ENCODE data around the gene PHKA1. TPM values are rescaled to one million over a fixed set of nuclear protein-coding genes. Genes with fewer than 3 reads are reported as not detected.

PHKA1 gene
- total RNA-seq, 2 donors from 2014 or later: 5.9 to 9.3 TPM

GRCh38 chrX:72652082-72652481, 62.0 kb downstream of the PHKA1 start:
- no peaks in the 10 kb centered on the region for H3K27me3 ChIP-seq
- H3K4me3 ChIP-seq: no peak overlapping the region
- no peak overlapping the region for H3K27ac ChIP-seq
- no peak for TF ChIP-seq CTCF (IDR thresholded peaks at IDR 0.05)
- DNase-seq (ENCODE audit: low spot score): no peak
- no peaks in the 10 kb centered on the region for H3K4me1 ChIP-seq
- no peaks in the 10 kb centered on the region for H3K9me3 ChIP-seq
- no peaks in the 10 kb centered on the region for H3K36me3 ChIP-seq

GRCh38 chrX:72644946-72645345, 69.2 kb downstream of the PHKA1 start:
- no peaks in the 10 kb centered on the region for H3K9me3 ChIP-seq
- no peak overlapping the region for H3K4me3 ChIP-seq
- TF ChIP-seq CTCF (IDR thresholded peaks at IDR 0.05): no peak
- no peak overlapping the region for H3K27ac ChIP-seq
- H3K36me3 ChIP-seq: no peaks in the 10 kb centered on the region
- no peaks in the 10 kb centered on the region for H3K27me3 ChIP-seq
- DNase-seq (ENCODE audit: low spot score): no peak
- H3K4me1 ChIP-seq: no peaks in the 10 kb centered on the region

- Histone ChIP-seq H3K4me3 (no peak overlapping the region), H3K27me3 (no peaks in the 10 kb centered on the region), H3K27ac (no peak overlapping the region), H3K36me3 (no peaks in the 10 kb centered on the region), H3K9me3 (no peaks in the 10 kb centered on the region), H3K4me1 (no peaks in the 10 kb centered on the region)
- DNase-seq (ENCODE audit: low spot score): no peak
- TF ChIP-seq CTCF (IDR thresholded peaks at IDR 0.05): no peak
Measured at GRCh38 chrX:72641611-72642010, 72.5 kb downstream of the PHKA1 start.

GRCh38 chrX:72635930-72636329, 78.2 kb downstream of the PHKA1 start:
- Histone ChIP-seq H3K36me3 (no peaks in the 10 kb centered on the region), H3K4me3 (no peak overlapping the region), H3K27me3 (no peaks in the 10 kb centered on the region), H3K27ac (no peak overlapping the region), H3K4me1 (no peaks in the 10 kb centered on the region), H3K9me3 (no peaks in the 10 kb centered on the region)
- DNase-seq (ENCODE audit: low spot score): no peak
- no peak for TF ChIP-seq CTCF (IDR thresholded peaks at IDR 0.05)

GRCh38 chrX:72634331-72634730, 79.8 kb downstream of the PHKA1 start:
- Histone ChIP-seq H3K4me3 (no peak overlapping the region), H3K27me3 (no peaks in the 10 kb centered on the region), H3K9me3 (no peaks in the 10 kb centered on the region), H3K27ac (peak overlapping the region in 1 of 2 donors; percentile 28), H3K4me1 (no peaks in the 10 kb centered on the region), H3K36me3 (no peaks in the 10 kb centered on the region)
- no peak for DNase-seq (ENCODE audit: low spot score)
- TF ChIP-seq CTCF (IDR thresholded peaks at IDR 0.05): no peak

- Histone ChIP-seq H3K4me1 (no peaks in the 10 kb centered on the region), H3K9me3 (no peaks in the 10 kb centered on the region), H3K27me3 (no peaks in the 10 kb centered on the region), H3K36me3 (no peaks in the 10 kb centered on the region), H3K27ac (no peak overlapping the region), H3K4me3 (no peak overlapping the region)
- TF ChIP-seq CTCF (IDR thresholded peaks at IDR 0.05): no peak
- DNase-seq (ENCODE audit: low spot score): no peak
Measured at GRCh38 chrX:72630185-72630584, 83.9 kb downstream of the PHKA1 start.

Data from right atrium auricular region (tissue), 2 donors.